RWPE1 (cell line): ENCODE data around the gene FBXO41.

ENCODE experiments used
- CTCF ChIA-PET: fragments of 350-600 bp; sonication (Branson Sonifier 250); formaldehyde crosslinking; extraction: SDS; loops from one replicate; lab custom pipeline; 2021; lab: Yijun Ruan, JAX
- POLR2A ChIA-PET: fragments of 400-600 bp; formaldehyde crosslinking; extraction: SDS; loops from one replicate; lab custom pipeline; 2020; ENCODE audit warnings: antibody characterized with exemption; ENCODE audit not compliant: low non-redundant PET; lab: Yijun Ruan, JAX
- DNase-seq: peaks from one replicate; pipeline ENCODE4 v3.0.0; 2012; ENCODE audit warnings: low spot score
- H3K27ac ChIP-seq: fragments of 450-650 bp; 2 replicates; pipeline ENCODE4 v1.5.1; 2017
- CTCF ChIP-seq: fragments of 450-650 bp; conservative IDR thresholded peaks from 2 replicates; pipeline ENCODE4 v1.5.1; 2017; ENCODE audit warnings: low read depth, mild to moderate bottlenecking

The FBXO41 gene

GRCh38 chr2:73307720-73308119, 23.4 kb upstream of the FBXO41 start:
- TF ChIP-seq CTCF: no peak
- H3K27ac ChIP-seq: no peak overlapping the region
- POLR2A ChIA-PET: no interaction called here
- CTCF ChIA-PET: interaction anchor here (0.7 kb wide), 1 partner anchor 11 kb away, joined by 3 read pairs; no protein-coding TSS in a partner anchor
- DNase-seq: no peak

DNA sequence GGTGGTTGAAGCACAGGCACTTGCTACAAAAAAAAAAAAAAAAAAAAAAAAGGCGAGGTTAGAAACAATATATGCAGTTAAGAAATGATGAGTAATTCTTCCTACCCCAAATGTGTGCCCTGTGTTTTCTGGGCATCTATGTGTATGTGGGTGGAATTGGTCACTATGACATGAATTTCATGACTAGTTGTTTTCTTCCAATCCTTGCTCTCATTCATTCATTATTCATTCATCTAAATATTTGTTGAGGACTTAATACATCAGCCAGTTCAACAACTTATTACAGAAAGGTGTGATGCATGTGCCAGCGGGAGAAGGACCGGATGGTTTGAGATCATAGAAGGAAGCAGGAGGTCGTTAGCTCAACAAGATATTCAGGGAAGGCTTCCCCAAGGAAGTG, 17.4 kb upstream of the FBXO41 start:
- DNase-seq: no peak
- ChIA-PET POLR2A (interaction anchor here (0.6 kb wide), 1 partner anchor 17 kb away, joined by 4 read pairs; no protein-coding TSS in a partner anchor), CTCF (no interaction called here)
- no peak for TF ChIP-seq CTCF
- no peak overlapping the region for H3K27ac ChIP-seq

GRCh38 chr2:73300926-73301325, 16.6 kb upstream of the FBXO41 start:
- no peak overlapping the region for H3K27ac ChIP-seq
- DNase-seq: no peak
- POLR2A ChIA-PET: no interaction called here
- no peak for TF ChIP-seq CTCF
- CTCF ChIA-PET: no interaction called here

GRCh38 chr2:73297586-73297985, 13.3 kb upstream of the FBXO41 start:
- no peak overlapping the region for H3K27ac ChIP-seq
- TF ChIP-seq CTCF: no peak
- ChIA-PET CTCF (no interaction called here), POLR2A (no interaction called here)
- no peak for DNase-seq

GRCh38 chr2:73297151-73297559, 12.9 kb upstream of the FBXO41 start:
- TF ChIP-seq CTCF: no peak
- ChIA-PET POLR2A (no interaction called here), CTCF (no interaction called here)
- DNase-seq: no peak
- no peak overlapping the region for H3K27ac ChIP-seq

DNA sequence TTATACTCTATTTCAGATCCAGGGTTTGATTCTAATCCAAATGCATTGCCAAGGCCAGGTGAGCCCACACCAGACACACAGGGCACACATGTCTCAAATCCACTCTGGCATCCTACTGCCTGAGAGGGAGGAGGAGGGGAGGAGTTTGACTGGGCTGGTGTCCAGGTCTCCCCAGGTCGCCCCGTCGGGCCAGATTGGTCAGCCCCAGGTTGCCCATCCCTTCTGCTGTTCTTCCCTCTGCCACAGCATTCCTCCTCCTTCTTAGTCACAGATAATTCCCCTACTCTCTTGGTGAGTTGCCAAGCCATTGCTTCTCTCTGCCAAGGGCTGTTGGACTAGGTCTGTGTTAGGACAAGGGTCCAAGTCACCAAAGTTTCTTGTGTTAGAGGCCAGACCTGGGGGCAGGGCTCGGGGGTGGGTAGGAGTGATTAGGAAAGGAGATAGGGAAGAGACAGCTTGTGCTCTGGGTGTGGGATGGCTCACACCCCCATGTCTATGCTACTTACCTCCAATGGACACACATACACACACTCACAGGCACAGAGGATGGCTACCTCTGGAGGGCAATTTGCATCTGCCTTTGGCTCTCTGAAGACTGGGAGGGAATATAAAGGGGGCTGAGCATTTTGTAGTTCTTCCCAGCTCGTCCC, 11.6 kb upstream of the FBXO41 start:
- CTCF ChIA-PET: interaction anchor here (0.6 kb wide), 1 partner anchor 12 kb away, joined by 3 read pairs; no protein-coding TSS in a partner anchor
- no peak overlapping the region for H3K27ac ChIP-seq
- TF ChIP-seq CTCF: no peak
- peak; percentile 54 for DNase-seq
- POLR2A ChIA-PET: no interaction called here
